ENCODE measurements around the gene RASAL1.

GRCh38 chr12:113070117-113070906 is 65.2 kb downstream of the RASAL1 start:
- no peak for TF ChIP-seq FOXM1 (IDR thresholded peaks at IDR 0.05; ENCODE audit: borderline replicate concordance)
- no peak for TF ChIP-seq SP1 (IDR thresholded peaks at IDR 0.05)
- no peak for TF ChIP-seq PKNOX1 (IDR thresholded peaks at IDR 0.05)
- TF ChIP-seq HDGF (IDR thresholded peaks at IDR 0.05; ENCODE audit: borderline replicate concordance) = no peak
- TF ChIP-seq SUZ12 (IDR thresholded peaks at IDR 0.05) = no peak
- no peak for TF ChIP-seq ARNT (IDR thresholded peaks at IDR 0.05)
- TF ChIP-seq TARDBP (IDR thresholded peaks at IDR 0.05) = no peak
- TF ChIP-seq FOXK2 (IDR thresholded peaks at IDR 0.05) = no peak
- TF ChIP-seq ELF4 (IDR thresholded peaks at IDR 0.05) = no peak

Data from HEK293T (cell line).